ENCODE data around the gene NEDD4L. TPM values are rescaled to one million over a fixed set of nuclear protein-coding genes. Genes with fewer than 3 reads are reported as not detected.

Gene NEDD4L
- total RNA-seq, 1 donor: 31.5 TPM

DNA sequence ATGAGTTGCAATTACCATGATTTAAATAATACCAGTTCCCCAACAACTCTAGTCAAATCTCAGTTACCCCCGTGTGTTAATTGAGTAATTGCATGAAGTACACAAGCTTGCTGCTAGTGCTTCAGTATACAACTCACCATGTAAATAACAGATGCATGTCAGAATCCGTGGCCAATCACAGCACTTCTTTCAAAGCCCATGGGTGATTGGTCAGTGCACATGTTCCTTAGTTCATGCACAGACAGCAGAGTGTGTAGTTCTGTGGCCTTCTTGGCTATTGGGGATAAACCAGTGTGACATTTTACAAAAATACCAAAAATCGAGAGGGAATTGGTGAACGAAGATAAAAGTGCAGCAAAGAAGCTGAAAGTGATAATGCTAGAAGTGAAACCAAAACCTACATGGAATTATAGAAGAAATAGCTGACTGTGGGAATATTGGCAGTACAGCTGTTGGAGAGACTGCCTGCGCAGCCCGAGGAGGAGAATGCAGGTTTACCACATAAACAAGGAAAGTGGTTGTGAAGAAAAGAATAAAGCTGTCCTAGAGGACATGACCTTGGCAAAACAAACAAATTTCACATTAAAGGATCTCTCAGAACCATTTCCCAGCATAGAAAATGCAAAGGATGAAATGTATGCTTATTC lies 59.4 kb downstream of the NEDD4L start:
- TF ChIP-seq CTCF (IDR thresholded peaks at IDR 0.05; ENCODE audit: insufficient read depth, low read depth, low read length): no peak
- DNase-seq (ENCODE audit: low read depth): peak; percentile 38
- H3K4me3 ChIP-seq (ENCODE audit: low read depth, low read length): peak overlapping the region; percentile 16

- no peak for TF ChIP-seq CTCF (IDR thresholded peaks at IDR 0.05; ENCODE audit: insufficient read depth, low read depth, low read length)
- no peak overlapping the region for H3K4me3 ChIP-seq (ENCODE audit: low read depth, low read length)
- DNase-seq (ENCODE audit: low read depth): no peak
Measured at GRCh38 chr18:58104096-58104495, 60.1 kb downstream of the NEDD4L start.

DNA sequence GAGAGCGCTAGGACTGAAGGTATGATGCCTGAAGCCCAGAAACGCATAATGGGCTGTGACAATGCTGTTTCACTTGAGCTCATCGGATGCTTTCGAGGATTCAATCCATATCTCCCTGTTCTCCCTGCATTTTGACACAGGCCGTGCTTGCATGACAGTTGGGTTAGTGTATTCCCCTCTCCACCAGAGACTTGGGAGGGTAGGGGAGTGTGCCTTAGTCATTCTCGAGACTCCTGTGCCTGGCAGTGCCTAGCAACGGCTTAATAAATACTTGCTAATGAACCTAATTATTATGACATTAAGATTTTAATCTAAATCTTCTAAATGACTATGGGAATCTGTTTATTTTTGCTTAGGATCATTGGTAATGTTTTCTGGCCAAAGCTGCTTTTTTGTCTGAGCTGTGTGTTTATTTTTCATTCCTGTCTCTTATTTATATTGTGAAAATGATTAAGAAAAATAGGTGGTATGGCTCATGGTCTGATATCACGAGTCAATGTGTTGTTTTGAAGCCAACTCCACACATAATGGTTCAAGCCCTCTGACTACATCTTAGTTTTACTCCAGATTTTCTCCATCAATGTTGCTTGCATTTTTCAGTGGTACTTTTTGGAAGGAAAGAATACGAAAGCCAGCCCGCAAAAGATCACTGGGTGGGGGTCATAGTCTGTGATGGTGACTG lies 61.3 kb downstream of the NEDD4L start:
- H3K4me3 ChIP-seq (ENCODE audit: low read depth, low read length): no peak overlapping the region
- no peak for TF ChIP-seq CTCF (IDR thresholded peaks at IDR 0.05; ENCODE audit: insufficient read depth, low read depth, low read length)
- no peak for DNase-seq (ENCODE audit: low read depth)

DNA sequence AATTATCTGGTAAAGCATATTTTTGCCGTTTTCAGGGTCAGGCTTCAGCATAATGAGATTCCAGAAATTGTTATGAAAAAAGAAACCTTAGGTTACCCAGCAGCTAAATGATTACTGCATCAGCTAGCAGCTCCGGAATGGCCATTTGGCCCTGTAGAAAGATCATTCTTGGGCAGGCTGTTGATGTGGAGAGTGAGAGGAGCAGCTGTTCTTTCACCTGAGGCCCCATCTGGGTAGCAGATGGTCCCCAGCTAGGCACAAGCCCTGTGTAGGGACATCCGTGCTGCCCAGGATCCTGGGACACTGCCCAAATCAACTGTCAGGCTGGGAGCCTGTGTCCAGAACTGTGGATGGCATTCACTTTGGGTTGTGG lies 61.8 kb downstream of the NEDD4L start:
- no peak overlapping the region for H3K4me3 ChIP-seq (ENCODE audit: low read depth, low read length)
- TF ChIP-seq CTCF (IDR thresholded peaks at IDR 0.05; ENCODE audit: insufficient read depth, low read depth, low read length): no peak
- DNase-seq (ENCODE audit: low read depth): no peak

DNA sequence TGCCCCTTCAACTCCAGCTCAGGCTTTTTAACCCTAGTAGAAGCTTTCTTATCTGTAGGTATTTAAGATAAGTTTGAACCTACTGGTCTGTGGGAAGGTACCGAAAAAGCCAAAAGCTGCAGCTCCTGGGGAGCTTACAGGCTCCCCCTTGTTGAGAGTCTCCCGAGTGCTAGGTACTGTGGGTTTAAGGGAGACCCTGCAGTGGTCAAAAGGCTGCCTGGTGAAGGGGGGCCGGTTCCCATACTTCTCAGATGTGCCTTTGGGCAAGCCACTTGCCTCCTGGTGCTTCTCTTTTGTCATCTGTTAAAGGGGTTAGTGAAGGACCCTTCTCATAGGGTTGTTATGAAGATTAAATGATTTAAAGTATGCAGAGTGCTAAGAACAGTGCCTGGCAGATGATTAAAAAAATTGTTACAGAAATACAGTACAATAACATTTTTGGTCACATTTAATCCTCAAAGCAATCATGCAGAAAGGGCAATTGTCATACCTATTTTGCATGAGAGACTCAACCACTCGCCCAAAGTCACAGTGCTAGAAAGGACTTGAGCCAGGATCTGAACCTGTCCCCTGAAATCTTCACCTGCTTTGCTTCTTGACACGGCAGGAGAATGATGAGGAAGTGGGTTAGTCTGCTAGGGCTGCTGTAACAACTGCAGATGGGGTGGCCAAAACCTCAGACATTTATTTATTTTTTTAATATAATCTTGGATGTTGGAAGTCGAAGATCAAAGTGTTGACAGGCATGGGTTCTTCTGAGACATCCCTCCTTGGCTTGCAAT lies 62.5 kb downstream of the NEDD4L start:
- no peak for DNase-seq (ENCODE audit: low read depth)
- TF ChIP-seq CTCF (IDR thresholded peaks at IDR 0.05; ENCODE audit: insufficient read depth, low read depth, low read length): no peak
- no peak overlapping the region for H3K4me3 ChIP-seq (ENCODE audit: low read depth, low read length)

DNA sequence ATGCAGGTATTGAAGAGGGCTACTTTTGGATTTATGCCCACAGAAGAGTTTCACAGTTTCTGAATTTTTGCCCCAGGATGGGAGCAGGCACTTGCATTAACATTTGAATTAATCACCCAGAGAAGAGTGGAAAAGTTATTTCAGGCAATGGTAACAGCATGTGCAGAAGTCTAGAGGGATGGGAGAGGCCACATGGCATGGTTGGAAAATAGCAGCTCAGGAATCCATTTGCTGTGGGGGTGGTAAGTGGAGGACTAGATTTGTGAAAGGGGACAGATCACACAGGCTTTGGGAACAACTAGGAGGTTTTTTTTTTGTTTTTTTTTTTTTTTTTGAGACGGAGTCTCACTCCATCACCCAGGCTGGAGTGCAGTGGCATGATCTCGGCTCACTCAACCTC lies 65.2 kb downstream of the NEDD4L start:
- no peak overlapping the region for H3K4me3 ChIP-seq (ENCODE audit: low read depth, low read length)
- no peak for DNase-seq (ENCODE audit: low read depth)
- TF ChIP-seq CTCF (IDR thresholded peaks at IDR 0.05; ENCODE audit: insufficient read depth, low read depth, low read length): no peak

All from fibroblast of villous mesenchyme (primary cell).